C4-2B (cell line): ENCODE measurements around the gene GATA2.

Source experiments
- H3K27ac ChIP-seq: fragments of 450-650 bp; 2 replicates; pipeline ENCODE4 v1.5.1; 2017
- CTCF ChIP-seq: fragments of 450-650 bp; conservative IDR thresholded peaks from 2 replicates; pipeline ENCODE4 v1.5.1; 2017; ENCODE audit warnings: mild to moderate bottlenecking
- ZFX ChIP-seq: fragments of 450-650 bp; IDR thresholded peaks from 2 replicates; pipeline ENCODE4 v1.6.1; 2017

The GATA2 gene

GRCh38 chr3:128471110-128471509, 21.9 kb downstream of the GATA2 start:
- TF ChIP-seq ZFX = no peak
- no peak for TF ChIP-seq CTCF
- no peak overlapping the region for H3K27ac ChIP-seq

DNA sequence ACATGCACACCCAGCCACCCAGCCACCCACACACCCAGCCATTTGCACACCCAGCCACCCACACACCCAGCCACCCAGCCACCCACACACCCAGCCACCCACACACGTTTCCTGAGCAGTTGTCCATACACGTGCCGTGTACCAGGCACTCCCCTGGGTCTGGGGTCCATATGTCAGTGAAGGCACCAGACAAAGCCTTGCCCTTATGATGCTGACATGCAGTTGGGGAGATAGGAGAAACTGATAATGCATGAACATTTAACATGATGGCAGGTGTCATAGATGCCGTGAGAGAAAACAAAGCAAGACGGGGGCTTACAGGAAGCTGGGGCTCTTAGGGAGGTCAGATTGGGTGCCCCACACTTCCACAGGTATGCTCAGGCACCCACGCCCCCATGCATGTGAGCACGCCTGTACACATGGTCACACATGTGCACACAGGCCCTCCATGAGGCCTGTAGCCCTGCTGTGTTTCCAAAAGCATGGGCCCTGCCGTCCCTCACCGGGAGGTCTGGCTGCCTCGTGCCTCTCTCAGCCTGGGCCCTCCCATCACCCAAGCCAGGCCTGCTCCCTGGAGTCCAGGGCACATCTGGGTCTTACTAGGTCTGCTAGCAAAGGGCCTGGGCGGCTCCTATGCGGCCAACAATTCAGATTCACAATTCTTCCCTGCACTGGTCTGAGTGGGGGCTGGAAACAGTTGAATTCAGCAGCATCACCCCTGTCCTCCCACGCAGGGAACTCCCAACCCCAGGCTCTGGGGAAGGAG, 22.7 kb downstream of the GATA2 start:
- TF ChIP-seq CTCF (no peak), ZFX (no peak)
- no peak overlapping the region for H3K27ac ChIP-seq

GRCh38 chr3:128469556-128469955, 23.4 kb downstream of the GATA2 start:
- TF ChIP-seq CTCF (no peak), ZFX (no peak)

GRCh38 chr3:128468791-128469527, 24.0 kb downstream of the GATA2 start:
- TF ChIP-seq CTCF (no peak), ZFX (no peak)
- no peak overlapping the region for H3K27ac ChIP-seq

More at GRCh38 chr3:128469556-128469955, 23.4 kb downstream of the GATA2 start:
- no peak overlapping the region for H3K27ac ChIP-seq

DNA sequence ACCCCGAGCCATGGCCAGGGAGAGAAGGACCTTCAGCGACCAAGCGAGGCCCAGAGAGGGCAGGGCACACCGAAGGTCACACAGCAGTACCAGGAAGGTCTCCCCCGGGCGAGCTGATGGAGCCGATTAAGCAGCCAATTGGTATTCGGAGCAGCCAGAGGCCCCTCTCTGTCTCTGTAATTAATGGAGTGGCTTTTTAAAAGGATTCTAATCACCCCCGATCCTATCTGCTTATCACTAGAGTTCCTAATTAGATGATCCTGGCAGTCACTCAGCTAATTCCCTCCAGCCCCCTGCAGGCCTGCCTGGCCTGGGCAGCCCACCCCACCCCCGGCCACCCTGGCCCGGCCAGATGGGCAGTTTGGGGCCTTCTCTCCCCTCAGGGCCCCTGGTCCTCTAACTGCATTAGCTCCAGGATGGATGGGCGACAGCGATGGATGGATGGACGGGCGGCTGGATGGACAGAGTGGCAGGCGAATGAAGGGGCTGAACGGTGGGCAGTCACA, 24.7 kb downstream of the GATA2 start:
- no peak for TF ChIP-seq ZFX
- no peak for TF ChIP-seq CTCF
- H3K27ac ChIP-seq = no peak overlapping the region

DNA sequence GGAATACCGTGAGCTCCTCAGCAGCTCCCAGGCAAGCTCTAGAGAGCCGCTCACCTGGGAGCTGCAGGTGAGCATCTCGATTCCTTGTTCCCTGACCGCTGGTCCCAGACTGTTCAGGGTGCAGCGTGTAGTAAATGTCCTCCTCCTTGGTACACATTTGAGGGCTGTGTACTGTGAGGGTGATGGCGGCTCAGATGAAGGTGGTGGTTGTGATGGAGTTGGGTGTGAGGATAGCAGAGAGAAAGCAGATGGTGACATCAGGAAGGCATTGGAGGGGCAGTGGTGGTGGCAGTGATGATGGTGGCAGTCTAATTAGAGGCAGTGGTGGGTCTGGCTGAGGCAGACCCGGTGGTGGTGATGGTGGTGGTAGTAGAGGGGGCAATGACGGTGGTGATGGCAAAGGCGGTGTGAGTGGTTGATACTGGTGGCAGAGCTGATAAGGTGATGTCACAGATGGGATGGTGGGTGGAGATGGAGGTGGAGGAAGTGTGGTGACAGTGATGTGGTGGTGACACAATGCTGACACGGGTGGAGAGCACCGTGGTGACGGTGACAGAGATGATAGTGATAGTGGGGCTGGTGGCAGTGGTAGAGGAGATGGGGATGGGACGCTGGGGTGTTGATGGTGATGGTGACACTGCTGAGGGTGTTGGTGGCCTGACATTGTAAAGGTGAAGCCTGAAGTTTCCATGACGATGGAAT, 26.0 kb downstream of the GATA2 start, which contains the start of gene DNAJB8:
Gene DNAJB8, minus strand, starts transcription at position 51 of the 702 bp plus-strand sequence. CDS start 3,645 bp downstream, outside the sequence.
- no peak within 1 kb of the TSS for H3K27ac ChIP-seq
- no peak for TF ChIP-seq CTCF
- TF ChIP-seq ZFX = no peak
